HT1080 (cell line): ENCODE data around the gene MYRIP. TPM values are rescaled to one million over a fixed set of nuclear protein-coding genes. Genes with fewer than 3 reads are reported as not detected.
"Not testable (repeated sequence)": the region's sequence is repeated elsewhere in the genome, so short reads cannot be mapped to it uniquely, and the experiment has no call there.

Experiments
- DNase-seq: peaks from one replicate; pipeline ENCODE4 v3.0.0-alpha.2; 2015; ENCODE audit warnings: low read depth
- polyA plus RNA-seq, 2 experiments: library from polyadenylated mRNA; depleted of rRNA; stranded (reverse); fragments of >200 nt; gene quantifications; 2 replicates each; pipeline ENCODE4 v1.2.3, GENCODE V29; 2015
- total RNA-seq: library from RNA; depleted of rRNA; stranded (reverse); fragments of >200 nt; shearing (Covaris generic); gene quantifications from 2 replicates; pipeline ENCODE4 v1.2.3, GENCODE V29; 2014; rRNA removed

Gene MYRIP
- total RNA-seq = 0.10 and 0.48 TPM in 2 replicates
- 0.15 and 0.16 TPM in 2 replicates for polyA plus RNA-seq (2015; cell fraction: cytosol; rRNA removed)
- polyA plus RNA-seq (2015; cell fraction: nucleus; rRNA removed) = 0.14 and 0.17 TPM in 2 replicates

GRCh38 chr3:39809181-39809994 is at the start of gene MYRIP:
TSS of gene MYRIP (plus strand) at chr3:39809609. CDS start at chr3:39900817, 91,208 bp downstream.
- no peak for DNase-seq

- DNase-seq = no peak
Measured at GRCh38 chr3:39760325-39760724, 49.1 kb upstream of the MYRIP start.

DNA sequence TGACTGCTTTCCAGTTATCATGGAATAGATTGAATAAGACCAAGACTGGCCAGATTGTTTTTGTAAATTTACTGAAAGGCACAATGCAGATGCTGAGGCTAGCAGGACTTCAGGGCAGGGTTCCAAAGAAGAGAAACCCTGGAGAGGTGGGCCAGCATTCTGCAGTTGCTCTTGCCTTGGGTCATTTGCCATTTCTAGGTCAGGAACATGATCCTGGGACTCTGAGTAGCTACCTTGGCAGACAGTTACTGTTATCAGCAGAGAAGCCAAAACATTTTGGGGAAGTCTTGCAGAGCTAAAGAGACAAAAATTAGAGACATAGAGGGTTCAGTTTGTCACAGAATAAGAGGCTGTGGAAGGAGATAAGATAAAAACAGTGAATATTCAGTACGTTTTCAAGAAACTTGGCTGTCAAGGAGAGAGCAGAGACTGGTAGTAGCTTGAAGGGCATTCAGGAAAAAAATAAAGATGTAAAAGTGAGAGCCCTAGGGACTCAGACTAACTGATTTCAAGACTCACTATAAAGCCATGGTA is 46.8 kb upstream of the MYRIP start:
- DNase-seq = no peak

DNA sequence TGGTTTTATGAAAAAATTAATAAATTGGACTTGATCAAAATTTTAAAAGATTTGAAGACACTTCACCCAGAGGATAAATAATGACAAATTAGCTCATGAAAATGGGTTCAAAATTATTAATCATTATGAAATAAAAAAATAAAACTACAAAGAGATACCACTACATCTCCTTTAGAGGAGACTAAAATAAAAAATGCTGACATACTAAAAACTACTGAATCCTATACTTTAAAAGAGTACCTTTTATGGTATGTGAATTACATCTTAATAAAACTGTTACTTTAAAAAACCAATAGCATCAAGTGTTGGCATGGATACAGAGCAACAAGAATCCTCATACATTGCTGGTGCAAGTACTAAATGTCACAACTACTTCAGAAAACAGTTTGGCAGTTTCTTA is 46.0 kb upstream of the MYRIP start:
- DNase-seq = no peak

DNA sequence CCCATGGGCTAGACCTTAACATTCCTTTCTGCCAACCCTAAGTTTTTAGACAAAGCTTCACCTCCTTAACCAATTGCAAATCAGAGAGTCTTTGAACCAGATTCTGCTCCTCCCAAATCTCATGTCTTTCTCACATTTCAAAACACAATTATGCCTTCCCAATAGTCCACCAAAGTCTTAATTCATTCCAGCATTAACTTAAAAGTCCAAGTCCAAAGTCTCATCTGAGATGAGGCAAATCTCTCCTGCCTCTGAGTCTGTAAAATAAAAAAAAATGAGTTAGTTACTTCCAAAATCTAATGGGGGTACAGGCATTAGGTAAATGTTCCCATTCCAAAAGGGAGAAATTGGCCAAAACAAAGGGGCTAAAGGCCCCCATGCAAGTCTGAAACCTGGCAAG is 43.8 kb upstream of the MYRIP start:
- no peak for DNase-seq

DNA sequence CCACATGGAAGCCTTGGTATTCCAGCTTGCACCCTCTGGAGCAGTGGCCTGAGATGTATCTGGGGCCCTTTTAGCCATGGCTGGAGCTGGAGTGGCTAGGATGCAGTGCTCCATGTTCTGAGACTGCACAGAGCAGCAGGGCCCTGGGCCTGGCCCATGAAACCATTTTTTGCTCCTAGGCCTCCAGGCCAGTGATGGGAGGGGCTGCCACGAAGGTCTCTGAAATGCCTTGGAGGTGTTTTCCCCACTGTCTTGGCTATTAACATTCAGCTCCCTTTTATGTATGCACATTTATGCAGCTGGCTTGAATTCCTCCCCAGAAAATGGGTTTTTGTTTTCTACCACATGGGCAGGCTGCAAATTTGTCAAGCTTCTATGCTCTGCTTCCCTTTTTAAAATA is 43.0 kb upstream of the MYRIP start:
- DNase-seq = no peak

GRCh38 chr3:39766909-39767308 is 42.5 kb upstream of the MYRIP start:
- not testable (repeated sequence) for DNase-seq

DNA sequence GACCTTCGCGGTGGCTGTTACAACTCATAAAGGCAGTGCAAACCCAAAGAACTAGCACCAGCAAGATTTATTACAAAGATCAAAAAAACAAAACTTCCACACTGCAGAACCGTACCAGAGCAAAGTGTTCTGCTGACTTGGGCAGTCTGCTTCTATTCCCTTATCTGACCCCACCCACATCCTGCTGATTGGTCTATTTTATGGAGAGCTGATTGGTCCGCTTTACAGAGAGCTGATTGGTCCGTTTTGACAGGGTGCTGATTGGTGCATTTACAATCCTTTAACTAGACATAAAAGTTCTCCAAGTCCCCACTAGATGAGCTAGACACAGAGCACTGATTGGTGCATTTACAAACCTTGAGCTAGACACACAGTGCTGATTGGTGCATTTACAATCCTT is 31.2 kb upstream of the MYRIP start:
- DNase-seq = peak; percentile 17

GRCh38 chr3:39779511-39780230 is 29.7 kb upstream of the MYRIP start:
- no peak for DNase-seq

- DNase-seq = no peak
Measured at GRCh38 chr3:39780352-39780751, 29.1 kb upstream of the MYRIP start.

DNA sequence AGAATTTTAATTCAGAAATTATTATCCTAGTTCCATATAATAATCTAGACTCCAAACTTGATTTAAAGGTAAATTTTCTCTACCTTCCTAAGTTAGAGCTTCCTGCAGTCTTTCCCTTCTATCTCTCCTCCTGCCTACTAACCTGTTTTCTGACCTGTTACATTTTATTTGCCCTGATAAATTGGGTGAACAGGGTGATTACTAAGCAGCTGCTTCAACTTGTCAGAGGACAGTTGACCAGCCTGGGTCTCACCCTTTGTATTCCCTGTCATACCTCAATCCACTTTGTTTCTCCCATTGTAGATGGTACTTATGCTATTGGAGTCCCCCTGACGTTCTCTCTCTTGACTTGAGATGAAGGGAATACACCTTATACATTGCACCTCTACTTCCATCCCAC is 28.4 kb upstream of the MYRIP start:
- DNase-seq = no peak

GRCh38 chr3:39781632-39782031 is 27.8 kb upstream of the MYRIP start:
- DNase-seq = no peak

- DNase-seq = no peak
Measured at GRCh38 chr3:39783680-39784079, 25.7 kb upstream of the MYRIP start.

DNA sequence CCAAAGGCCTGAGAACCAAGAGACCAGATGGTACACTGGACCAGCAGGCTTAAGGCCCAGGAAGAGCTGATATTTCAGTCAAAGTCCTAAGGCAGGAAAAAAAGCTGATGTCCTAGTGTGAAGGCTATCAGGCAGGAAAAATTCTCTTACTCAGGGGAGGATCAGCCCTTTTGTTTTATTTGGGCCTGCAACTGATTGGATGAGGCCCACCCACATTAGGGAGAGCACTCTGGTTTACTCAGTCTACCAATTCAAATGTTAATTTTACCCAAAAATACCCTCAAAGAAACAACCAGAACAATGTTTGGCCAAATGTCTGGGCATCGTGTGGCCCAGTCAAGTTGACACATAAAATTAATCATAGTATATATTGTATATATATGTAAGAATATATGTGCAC is 24.5 kb upstream of the MYRIP start:
- no peak for DNase-seq

DNA sequence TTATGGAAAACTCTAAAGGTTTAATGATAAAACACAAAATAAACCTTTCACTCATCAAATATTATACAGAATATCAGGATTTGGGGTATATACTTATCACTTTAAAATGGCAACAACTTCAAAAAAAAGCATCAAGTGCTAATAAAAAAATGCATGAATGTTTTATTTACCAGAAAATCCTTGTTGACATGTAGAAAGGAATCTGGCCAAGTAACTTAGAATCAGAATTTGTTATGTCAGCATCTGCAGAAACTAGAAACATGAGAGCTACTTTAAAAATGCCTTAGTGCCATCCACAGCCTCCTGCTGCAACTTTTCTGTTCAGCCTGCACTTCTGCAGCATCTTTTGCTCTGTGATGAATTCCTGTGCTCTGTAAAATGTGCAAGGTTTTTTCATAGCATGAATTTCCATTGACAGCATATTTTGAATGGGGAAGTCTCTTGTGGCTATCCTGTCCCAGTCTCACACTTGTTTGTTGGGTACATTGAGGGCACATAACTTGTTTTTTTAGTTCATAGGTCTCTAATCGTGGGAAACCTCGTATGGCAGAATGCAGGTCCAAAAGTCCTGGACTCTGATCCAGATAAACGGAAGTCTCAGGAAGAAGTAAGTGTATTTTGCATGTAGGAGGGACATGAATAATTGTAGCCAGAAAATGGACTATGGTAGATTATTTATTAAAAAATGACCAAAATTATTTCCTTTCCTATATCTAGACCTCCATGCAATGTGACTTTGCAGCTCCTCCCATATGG is 21.1 kb upstream of the MYRIP start:
- no peak for DNase-seq

DNA sequence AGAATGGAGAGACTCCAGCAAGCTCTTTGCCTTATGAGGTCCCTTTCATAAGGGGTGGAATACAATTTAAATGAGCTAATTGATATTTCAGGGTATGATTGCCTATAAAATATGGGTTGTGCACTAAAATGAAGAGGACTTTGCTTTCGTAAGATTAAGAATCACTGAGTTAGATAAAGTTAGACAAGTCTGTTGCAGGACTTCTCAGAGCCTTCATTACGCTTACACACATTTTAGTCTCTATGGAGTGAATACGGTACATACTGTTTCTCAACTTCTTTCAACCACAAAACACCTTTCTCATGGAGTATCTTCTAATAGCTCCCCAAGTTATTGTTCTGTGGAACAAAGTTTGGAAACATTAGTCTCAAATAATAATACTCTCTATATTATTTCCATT is 17.8 kb upstream of the MYRIP start:
- DNase-seq = no peak

DNA sequence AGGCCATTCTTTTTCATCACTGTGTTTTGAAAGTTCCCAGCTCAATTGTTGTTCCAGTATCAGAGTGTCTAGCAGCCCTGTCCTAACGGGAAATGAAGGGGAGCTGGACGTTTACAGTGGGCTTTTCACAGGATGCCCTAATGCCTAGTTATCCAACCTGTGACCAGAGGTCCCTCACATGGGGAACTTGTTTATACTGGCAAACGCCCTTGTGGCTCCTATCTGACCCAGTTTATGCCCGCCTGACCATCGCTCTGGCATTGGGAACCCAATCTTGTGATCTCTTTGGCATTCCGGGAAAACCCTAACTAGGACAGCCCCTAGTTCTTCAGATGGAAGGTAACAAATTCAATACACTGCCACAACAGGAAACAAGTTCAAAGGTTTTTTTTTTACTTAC is 14.5 kb upstream of the MYRIP start:
- DNase-seq = no peak

- no peak for DNase-seq
Measured at GRCh38 chr3:39801216-39801615, 8.2 kb upstream of the MYRIP start.

DNA sequence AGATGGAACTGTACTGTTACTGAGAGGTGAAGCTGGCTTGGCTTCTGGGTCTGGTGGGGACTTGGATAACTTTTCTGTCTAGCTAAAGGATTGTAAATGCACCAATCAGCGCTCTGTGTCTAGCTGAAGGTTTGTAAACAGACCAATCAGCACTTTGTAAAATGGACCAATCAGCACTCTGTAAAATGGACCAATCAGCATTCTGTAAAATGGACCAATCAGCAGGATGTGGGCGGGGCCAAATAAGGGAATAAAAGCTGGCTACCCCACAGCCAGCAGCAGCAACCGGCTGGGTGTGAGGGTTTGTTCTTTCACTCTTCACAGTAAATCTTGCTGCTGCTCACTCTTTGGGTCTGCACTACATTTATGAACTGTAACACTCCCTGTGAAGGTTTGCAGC is 6.9 kb upstream of the MYRIP start:
- DNase-seq = not testable (repeated sequence)

DNA sequence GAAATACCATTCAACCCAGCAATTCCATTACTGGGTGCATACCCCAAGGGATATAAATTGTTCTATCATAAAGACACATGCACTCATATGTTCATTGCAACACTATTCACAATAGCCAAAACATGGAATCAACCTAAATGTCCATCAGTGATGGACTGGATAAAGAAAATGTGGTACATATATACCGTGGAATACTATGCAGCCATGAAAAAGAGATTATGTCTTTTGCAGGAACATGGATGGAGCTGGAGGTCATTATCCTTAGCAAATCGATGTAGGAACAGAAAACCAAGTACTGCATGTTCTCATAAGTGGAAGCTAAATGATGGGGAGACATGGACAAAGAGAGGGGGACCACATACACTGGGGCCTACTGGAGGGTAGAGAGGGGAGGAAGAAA is 5.5 kb upstream of the MYRIP start:
- no peak for DNase-seq

DNA sequence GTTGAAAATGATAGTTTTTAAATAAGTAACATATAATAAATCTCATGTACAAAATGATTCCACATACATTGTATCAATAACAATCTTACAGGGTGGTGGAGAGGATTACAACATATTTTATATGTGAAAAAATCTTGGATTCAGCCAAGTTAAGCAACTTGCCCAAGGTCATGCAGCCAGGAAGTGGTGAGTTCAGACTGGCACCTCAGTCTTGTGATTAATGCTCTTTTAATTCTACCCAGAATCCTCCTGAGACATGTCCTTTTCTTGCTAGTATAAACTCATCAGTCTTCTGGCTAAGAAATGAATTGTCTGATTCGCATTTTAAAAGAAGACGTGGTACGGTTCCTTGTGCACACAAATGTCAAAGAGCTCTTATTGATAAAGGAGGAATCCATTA is 4.5 kb upstream of the MYRIP start:
- DNase-seq = peak; percentile 42

- no peak for DNase-seq
Measured at GRCh38 chr3:39805650-39806049, 3.8 kb upstream of the MYRIP start.
